GM21576 (cell line): ENCODE data around the gene RAPGEF1.
"Not testable (repeated sequence)": the region's sequence is repeated elsewhere in the genome, so short reads cannot be mapped to it uniquely, and the experiment has no call there.

ENCODE experiments used
- ATAC-seq: cut with Tn5 transposase; IDR thresholded peaks from one replicate; pipeline ENCODE4 v1.9.1; 2021; ENCODE audit warnings: mild to moderate bottlenecking, moderate library complexity; ENCODE audit not compliant: unreplicated experiment

The RAPGEF1 gene

GRCh38 chr9:131575946-131576853 lies 163.7 kb downstream of the RAPGEF1 start:
- no peak for ATAC-seq

DNA sequence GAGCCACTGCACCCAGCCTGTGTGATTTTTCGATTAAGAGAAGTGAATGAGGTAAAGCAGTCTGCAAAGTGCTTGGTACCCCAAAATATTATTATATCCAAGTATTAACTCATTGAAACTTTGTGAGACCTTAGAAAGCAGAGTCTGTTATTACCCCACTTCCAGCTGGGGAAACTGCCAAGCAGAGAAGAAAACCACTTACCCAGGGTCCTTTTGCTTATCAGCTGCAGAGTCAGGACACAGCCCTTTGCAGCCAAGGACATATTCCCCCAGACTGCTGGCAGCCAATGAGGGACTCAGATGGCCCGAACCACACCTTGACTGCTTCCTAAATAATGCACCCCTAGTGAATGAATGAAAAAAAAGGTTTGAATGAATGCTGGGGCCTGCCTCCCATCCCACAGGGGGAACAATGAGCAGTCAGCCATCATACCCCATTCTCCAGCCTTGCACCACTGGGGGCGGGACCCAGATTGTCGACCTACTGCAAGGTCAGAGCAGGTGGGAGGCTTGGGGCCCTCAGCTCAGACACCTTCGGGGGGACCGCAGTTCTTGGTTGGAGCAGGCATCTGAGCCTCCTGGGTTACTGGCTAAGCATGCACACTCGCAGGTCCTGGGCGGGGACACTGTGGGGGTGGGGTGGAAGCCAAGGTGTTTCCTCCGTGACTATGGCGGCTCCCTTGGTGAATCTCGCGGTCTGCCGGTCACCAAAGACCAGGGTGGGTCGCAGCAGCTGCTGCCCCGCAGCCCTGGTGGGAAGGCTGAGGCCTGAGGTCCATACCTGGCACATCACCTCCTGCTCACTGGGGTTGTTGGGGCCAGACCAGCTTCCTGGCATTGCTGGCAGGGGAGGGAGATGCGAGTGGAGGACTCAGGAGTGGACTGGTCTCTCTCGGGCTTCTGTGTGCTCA lies 164.9 kb downstream of the RAPGEF1 start:
- ATAC-seq, result no peak

DNA sequence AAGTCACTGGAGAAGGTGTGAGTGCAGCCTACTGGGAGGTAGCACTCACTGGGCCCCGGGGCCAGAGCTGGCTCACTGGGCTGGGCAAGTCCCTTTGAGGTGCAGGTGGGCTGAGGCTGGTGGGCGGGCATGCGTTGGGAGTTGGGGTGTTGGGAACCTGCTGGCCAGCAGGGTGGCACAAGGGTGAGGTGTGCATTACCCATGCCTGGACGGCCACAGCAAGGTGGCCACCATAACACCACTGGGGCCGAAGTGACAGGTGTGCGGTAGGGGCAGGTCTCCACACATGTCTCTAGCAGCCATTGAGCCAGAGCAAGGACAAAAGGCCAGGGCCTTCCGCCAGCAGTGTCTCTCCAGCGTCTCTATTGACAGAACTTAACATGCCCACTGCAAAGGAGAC lies 172.0 kb downstream of the RAPGEF1 start:
- ATAC-seq, result no peak

GRCh38 chr9:131566158-131566557 lies 173.7 kb downstream of the RAPGEF1 start:
- no peak for ATAC-seq

DNA sequence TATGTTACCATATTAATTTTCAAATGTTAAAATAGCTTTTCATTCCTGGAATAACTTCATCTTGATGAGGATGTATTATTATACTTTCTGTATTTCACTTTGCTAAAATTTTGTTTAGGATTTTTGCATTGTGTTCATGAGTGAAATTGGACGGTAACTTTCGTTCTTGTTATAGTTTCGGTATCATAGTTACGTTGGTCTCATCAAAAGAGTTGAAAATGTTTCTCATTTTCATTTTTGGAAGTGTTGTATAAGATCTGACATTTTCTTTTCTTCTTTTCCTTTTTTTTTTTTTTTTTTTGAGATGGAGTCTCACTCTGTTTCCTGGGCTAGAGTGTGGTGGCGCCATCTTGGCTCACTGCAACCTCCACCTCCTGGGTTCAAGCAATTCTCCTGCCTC lies 174.5 kb downstream of the RAPGEF1 start:
- ATAC-seq, result no peak

DNA sequence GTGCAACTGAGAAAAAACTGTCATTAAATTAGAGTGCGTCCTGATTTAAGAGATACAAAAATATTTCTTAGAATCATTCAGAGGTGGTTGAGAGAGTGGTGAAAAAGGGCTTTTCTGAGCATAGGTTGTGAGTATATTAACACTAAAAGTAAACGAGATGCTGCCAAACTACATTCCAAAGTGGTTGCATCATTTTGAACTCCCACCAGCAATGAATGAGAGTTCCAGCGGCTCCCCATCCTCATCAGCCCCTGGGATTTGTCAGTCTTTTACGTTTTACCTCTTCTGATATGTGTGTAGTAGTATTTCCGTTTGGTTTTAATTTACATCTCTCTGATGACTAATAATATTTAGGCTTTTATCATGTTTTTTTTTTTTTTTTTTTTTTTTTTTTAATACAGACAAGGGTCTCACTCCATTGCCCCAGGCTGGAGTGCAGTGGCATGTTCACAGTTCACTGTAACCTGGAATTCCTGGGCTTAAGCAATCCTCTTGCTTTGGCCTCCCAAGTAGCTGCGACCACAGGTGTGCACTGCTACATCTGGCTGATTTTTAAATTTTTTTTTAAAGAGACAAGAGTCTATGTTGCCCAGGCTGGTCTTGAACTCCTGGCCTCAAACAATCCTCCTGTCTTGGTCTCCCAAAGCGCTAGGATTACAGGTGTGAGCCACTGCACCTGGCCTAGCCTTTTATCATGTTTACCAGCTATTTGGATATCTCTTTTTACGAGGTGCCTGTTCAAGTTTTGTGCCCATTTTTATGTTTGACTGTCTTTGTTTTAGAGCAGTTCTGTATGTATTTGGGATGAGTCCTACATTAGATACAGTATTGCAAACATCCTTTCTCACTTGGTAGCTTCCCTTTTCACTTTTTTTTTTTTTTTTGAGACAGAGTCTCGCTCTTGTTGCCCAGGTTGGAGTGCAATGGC lies 177.6 kb downstream of the RAPGEF1 start:
- no peak for ATAC-seq

GRCh38 chr9:131559421-131560000 lies 180.4 kb downstream of the RAPGEF1 start:
- no peak for ATAC-seq

DNA sequence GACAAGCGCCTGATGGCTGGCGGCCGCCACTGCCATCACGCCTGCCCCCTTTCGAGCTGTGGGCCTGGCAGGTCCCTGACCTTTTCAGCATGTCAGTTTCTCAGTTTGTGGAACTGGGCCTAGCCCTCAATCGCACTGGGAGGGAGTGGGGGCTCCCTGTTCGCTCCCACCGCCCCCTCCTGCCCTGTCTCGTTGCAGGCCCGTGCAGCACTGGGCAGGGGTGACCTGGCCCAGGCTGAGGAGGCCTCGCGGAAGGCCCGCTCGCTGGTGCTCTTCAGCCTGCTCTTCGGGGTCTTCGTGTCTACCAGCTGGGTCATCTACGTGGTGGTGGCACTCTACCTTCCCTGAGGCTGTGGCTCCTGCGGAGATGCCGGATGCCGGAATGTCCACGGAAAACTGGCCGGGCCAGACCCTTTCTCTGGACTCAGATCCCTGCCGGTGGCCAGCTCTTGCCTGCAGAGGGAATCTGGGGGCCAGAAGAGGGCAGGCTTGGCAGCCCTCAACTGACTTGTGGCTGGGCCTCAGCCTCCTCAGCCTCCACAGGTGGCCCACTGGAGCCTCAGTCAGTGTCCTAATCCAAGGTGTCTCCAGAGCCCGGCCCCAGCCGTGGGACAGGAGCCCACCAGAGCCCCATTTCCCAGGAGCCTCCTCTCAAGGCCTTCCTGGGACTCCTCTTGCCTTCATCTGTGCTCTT lies 181.9 kb downstream of the RAPGEF1 start:
- ATAC-seq, result no peak

- no peak for ATAC-seq
Measured at GRCh38 chr9:131555841-131556673, 183.8 kb downstream of the RAPGEF1 start.

DNA sequence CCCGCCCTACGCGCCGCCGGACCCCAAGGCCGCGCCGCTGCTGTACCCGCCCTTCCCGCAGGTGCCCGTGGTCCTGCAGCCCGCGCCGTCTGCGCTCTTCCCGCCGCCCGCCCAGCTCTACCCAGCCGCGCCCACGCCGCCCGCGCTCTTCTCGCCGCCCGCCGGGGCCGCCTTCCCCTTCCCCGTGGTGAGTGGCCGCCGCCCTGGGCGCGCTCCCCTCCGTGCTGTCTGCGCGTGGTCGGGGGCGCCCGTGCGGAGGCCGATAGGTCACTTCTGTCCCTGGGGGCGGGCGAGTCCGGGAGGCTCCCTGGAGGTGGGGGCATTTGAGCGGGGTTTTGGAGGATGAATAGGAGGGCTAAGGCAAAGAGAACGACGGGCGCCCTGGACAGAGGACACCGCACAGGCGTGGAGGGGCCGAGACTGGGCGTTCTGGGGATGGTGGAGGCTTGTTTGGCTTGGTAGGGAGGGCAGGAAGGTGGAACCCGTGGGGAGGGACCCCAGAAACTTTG lies 185.0 kb downstream of the RAPGEF1 start:
- ATAC-seq, result no peak

DNA sequence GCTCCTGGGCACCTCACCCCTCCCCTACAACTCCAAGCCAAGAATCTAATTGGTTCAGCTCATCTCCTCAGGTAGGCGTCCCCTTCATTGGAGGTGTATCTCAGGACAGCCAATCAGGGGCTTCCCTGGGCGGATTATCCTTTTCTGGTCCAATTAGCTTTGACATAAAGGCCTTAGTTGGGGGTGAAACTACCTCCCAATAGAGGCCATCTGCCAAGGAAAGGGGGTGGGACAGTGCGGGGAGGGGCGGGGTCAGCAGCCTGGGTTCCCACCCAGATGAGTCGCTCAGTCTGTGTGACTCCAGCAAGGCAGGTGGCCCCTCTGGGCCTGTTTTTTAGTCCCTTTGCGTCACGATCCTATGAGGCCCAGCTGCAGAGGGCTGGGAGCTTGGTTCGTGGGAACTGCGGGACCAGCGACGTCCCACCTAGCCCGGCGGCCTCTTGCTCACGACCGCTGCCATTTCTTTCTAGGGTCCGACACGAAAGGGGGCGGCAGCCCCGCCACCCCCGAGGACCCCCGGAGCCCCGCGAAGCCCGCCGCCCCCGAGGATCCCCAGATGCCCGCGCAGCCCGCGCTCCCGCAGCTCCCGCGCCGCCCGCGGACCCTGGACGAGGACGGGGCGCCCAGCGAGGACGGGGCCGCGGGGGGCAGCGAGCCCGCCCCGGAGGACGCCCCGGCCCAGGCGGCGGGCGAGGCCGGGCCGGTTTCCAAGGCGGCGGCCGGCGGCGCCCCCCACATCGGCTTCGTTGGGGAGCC lies 185.6 kb downstream of the RAPGEF1 start:
- no peak for ATAC-seq

- no peak for ATAC-seq
Measured at GRCh38 chr9:131552030-131552429, 187.8 kb downstream of the RAPGEF1 start.

GRCh38 chr9:131550465-131550864 lies 189.4 kb downstream of the RAPGEF1 start:
- not testable (repeated sequence) for ATAC-seq

GRCh38 chr9:131549186-131549585 lies 190.7 kb downstream of the RAPGEF1 start:
- ATAC-seq, result not testable (repeated sequence)

DNA sequence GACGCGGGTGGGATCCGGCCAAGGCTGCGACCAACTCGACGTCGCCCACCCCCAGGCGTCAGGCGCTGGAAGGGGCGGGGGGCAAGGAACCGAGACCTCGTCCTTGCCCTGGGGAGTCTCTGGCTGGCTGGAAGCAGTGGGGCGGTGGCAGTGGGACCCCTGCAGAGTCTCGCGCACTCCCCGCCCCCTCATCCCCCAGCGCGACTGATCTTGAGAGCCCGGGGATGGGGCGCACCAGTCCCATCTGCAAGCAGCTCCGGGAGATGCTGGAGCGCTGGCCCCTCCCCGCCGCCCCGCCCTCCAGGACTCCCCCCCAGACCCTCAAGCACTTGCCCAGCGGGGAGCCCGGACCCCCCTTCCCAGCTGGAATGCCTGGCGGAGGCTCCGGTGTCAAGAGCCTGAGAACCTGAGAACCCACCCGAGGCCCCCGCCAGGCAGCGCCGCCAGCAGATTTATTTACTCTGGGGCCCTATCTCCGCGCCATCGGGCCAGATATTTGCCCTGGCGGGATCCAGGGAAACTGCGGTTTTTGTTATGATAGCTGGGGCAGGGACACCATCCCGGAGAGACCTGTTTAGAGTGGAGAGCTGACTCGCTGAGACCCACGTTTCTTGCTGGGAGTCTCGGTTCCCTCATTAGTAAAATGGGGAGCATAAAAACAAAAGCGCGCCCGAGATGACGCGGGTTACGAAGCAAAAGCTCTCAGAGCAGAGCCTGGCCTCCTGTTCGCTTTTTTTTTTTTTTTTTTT lies 193.4 kb downstream of the RAPGEF1 start:
- no peak for ATAC-seq

- no peak for ATAC-seq
Measured at GRCh38 chr9:131545786-131546335, 194.0 kb downstream of the RAPGEF1 start.
